ENCODE data around the gene CLPX. TPM values are rescaled to one million over a fixed set of nuclear protein-coding genes. Genes with fewer than 3 reads are reported as not detected.
A peak's percentile ranks its signal among the peaks of the same experiment; 100 is the strongest.

Gene CLPX
- total and polyA plus RNA-seq, 9 of the 15 experiments (the other 6 are each of a cell fraction or from before 2014, with no cell fraction given): 11.2 to 83.3 (median 51.3) TPM

GRCh38 chr15:65212097-65212496, 27.0 kb upstream of the CLPX start (continued):
- TF ChIP-seq MEIS2 (IDR thresholded peaks at IDR 0.05; ENCODE audit: partially characterized antibody): no peak
- no peak for TF ChIP-seq ZFP30 (CRISPR knock-in tag; IDR thresholded peaks at IDR 0.05; ENCODE audit: borderline replicate concordance)
- TF ChIP-seq CREB3L1 (IDR thresholded peaks at IDR 0.05; ENCODE audit: borderline replicate concordance, low read depth): 0 out of 2 replicates have a peak, but pooled peaks have one; percentile 26
- TF ChIP-seq HMGXB4 (CRISPR knock-in tag; IDR thresholded peaks at IDR 0.05): no peak
- peak; percentile 73; the same call in 1 of the 2 replicates for TF ChIP-seq DPF2 (IDR thresholded peaks at IDR 0.05)
- TF ChIP-seq CBX3 (IDR thresholded peaks at IDR 0.05; ENCODE audit: borderline replicate concordance in 1 of 2, low read length in 2 of 2): peak in 1 of 2 experiments; percentile 90; a peak in 1 of 3 replicates
- TF ChIP-seq, protein P1, sequence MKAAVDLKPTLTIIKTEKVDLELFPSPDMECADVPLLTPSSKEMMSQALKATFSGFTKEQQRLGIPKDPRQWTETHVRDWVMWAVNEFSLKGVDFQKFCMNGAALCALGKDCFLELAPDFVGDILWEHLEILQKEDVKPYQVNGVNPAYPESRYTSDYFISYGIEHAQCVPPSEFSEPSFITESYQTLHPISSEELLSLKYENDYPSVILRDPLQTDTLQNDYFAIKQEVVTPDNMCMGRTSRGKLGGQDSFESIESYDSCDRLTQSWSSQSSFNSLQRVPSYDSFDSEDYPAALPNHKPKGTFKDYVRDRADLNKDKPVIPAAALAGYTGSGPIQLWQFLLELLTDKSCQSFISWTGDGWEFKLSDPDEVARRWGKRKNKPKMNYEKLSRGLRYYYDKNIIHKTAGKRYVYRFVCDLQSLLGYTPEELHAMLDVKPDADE (conservative IDR thresholded peaks at IDR 0.05; ENCODE audit: control insufficient read depth, low read depth, low read length): 0 out of 2 replicates have a peak, but pooled peaks have one; percentile 55
- 0 out of 2 replicates have a peak, but pooled peaks have one; percentile 8 for TF ChIP-seq ATF3 (IDR thresholded peaks at IDR 0.05)
- 0 out of 2 replicates have a peak, but pooled peaks have one; percentile 43 for TF ChIP-seq ATF3 (CRISPR knock-in tag; conservative IDR thresholded peaks at IDR 0.05)
- TF ChIP-seq SMAD4 (CRISPR knock-in tag; conservative IDR thresholded peaks at IDR 0.05): peak; percentile 61
- peak; percentile 57 to 93 for TF ChIP-seq RCOR1 (IDR thresholded peaks at IDR 0.05; ENCODE audit: borderline replicate concordance in 1 of 2, low read depth in 2 of 2, low read length in 2 of 2)
- TF ChIP-seq ZBTB7A (IDR thresholded peaks at IDR 0.05; ENCODE audit: borderline replicate concordance, control insufficient read depth, low read depth, low read length): peak; percentile 88
- 0 out of 2 replicates have a peak, but pooled peaks have one; percentile 25 for TF ChIP-seq SMAD3 (CRISPR knock-in tag; conservative IDR thresholded peaks at IDR 0.05)
- no peak for TF ChIP-seq E2F1 (CRISPR knock-in tag; IDR thresholded peaks at IDR 0.05)
- TF ChIP-seq LCOR (CRISPR knock-in tag; IDR thresholded peaks at IDR 0.05): no peak
- TF ChIP-seq SMARCA4 (IDR thresholded peaks at IDR 0.05): peak; percentile 51; the same call in 1 of the 2 replicates

All from K562 (cell line).